RCC 7860 (cell line): ENCODE data around the gene SH2D7.
"Not testable (repeated sequence)": the region's sequence is repeated elsewhere in the genome, so short reads cannot be mapped to it uniquely, and the experiment has no call there.

Experiments used
- DNase-seq: peaks from one replicate; pipeline ENCODE4 v3.0.0-alpha.2; 2015; ENCODE audit warnings: low spot score
- FAIRE-seq: peaks from 2 replicates; lab custom pipeline; 2012; peaks lifted over from hg19 to GRCh38; lab: Jason Lieb, UNC

SH2D7 gene

GRCh38 chr15:78133801-78134200 is 41.4 kb downstream of the SH2D7 start:
- no peak for DNase-seq
- no peak for FAIRE-seq

GRCh38 chr15:78139578-78139977 is 47.2 kb downstream of the SH2D7 start:
- DNase-seq (no peak), FAIRE-seq (no peak)

- FAIRE-seq (no peak), DNase-seq (no peak)
Observed at GRCh38 chr15:78140292-78140691, 47.9 kb downstream of the SH2D7 start.

- no peak for DNase-seq
- FAIRE-seq, result no peak
Observed at GRCh38 chr15:78142332-78142731, 50.0 kb downstream of the SH2D7 start.

GRCh38 chr15:78146425-78147154 is 54.2 kb downstream of the SH2D7 start:
- FAIRE-seq (no peak), DNase-seq (no peak)

- no peak for FAIRE-seq
- DNase-seq, result no peak
Observed at GRCh38 chr15:78147566-78147965, 55.2 kb downstream of the SH2D7 start.

GRCh38 chr15:78148392-78149067 is 56.2 kb downstream of the SH2D7 start:
- FAIRE-seq, result no peak
- DNase-seq, result no peak

- peak; percentile 67 for FAIRE-seq
- peak; percentile 90 for DNase-seq
Observed at GRCh38 chr15:78149068-78149804, 56.9 kb downstream of the SH2D7 start, which contains the start of gene IDH3A. IDH3A (plus strand) TSS chr15:78149362; CDS start chr15:78149404, 42 bp downstream.

- DNase-seq (no peak), FAIRE-seq (no peak)
Observed at GRCh38 chr15:78149805-78150751, 57.7 kb downstream of the SH2D7 start.

GRCh38 chr15:78151075-78151474 is 58.7 kb downstream of the SH2D7 start:
- not testable (repeated sequence) for FAIRE-seq, DNase-seq
